Coronary artery (tissue), 2 donors: ENCODE measurements around the gene EFS.

ENCODE experiments used
- DNase-seq: peaks from one replicate; pipeline ENCODE4 v3.0.0-alpha.2; 2017; ENCODE audit warnings: low spot score
- H3K27ac ChIP-seq, 2 donors: fragments of 200-600 bp; sonication (generic); one replicate each; pipeline ENCODE4 v1.5.1; 2016 to 2019
- H3K4me3 ChIP-seq: fragments of 200-600 bp; sonication (generic); 2 replicates; pipeline ENCODE4 v1.5.1; 2016; ENCODE audit warnings: mild to moderate bottlenecking, moderate library complexity
- TF ChIP-seq, protein P1 (sequence below): fragments of 200-600 bp; sonication (generic); IDR thresholded peaks from one replicate; pipeline ENCODE4 v1.5.1; 2019; ENCODE audit warnings: antibody characterized with exemption

EFS gene

DNA sequence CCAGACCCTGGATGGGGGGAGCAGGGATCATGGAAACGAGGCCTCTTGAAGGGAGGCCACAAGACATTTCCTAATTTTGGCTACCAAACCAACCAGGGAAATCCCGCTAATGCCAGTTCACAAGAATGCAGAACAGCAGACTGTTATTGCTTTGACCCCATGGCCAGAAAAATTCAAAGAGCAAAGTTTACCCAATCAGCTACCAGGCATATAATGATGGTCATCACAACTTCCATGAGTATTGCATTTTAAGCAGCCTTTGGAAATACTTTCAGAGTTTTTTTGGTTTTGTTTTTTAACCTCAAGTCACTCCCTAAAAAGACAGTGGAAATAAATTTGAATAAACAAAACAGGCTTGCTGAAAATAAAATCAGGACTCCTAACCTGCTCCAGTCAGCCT, 7.5 kb upstream of the EFS start, which contains the start of gene IL25:
Gene IL25, plus strand, starts transcription at position 301 of the 400 bp plus-strand sequence.
- no peak within 1 kb of the TSS for H3K4me3 ChIP-seq
- TF ChIP-seq, protein P1, sequence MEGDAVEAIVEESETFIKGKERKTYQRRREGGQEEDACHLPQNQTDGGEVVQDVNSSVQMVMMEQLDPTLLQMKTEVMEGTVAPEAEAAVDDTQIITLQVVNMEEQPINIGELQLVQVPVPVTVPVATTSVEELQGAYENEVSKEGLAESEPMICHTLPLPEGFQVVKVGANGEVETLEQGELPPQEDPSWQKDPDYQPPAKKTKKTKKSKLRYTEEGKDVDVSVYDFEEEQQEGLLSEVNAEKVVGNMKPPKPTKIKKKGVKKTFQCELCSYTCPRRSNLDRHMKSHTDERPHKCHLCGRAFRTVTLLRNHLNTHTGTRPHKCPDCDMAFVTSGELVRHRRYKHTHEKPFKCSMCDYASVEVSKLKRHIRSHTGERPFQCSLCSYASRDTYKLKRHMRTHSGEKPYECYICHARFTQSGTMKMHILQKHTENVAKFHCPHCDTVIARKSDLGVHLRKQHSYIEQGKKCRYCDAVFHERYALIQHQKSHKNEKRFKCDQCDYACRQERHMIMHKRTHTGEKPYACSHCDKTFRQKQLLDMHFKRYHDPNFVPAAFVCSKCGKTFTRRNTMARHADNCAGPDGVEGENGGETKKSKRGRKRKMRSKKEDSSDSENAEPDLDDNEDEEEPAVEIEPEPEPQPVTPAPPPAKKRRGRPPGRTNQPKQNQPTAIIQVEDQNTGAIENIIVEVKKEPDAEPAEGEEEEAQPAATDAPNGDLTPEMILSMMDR = no peak
- H3K27ac ChIP-seq = no peak within 1 kb of the TSS
- no peak for DNase-seq

DNA sequence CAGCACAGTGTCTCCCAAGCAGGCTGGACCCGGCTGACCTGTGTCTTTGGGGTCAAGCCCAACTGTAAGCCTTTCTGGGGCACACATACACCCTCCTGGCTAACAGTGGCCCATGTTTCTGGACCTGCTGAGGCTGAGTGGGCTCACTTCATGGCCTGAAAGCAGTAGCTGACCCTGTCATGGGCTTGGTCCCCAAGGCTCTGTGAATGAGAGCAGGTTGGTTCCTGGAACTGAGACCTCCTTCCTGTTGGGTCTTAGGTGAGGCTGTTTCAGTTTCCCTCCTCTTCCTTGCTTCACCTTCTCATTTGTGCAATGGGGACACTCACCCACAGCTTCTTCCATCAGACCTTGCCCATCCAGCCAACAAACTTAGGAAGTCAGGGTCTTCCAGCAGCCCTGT, 6.9 kb upstream of the EFS start:
- Histone ChIP-seq H3K27ac (no peak overlapping the region), H3K4me3 (no peak overlapping the region)
- TF ChIP-seq, protein P1 = no peak
- no peak for DNase-seq

DNA sequence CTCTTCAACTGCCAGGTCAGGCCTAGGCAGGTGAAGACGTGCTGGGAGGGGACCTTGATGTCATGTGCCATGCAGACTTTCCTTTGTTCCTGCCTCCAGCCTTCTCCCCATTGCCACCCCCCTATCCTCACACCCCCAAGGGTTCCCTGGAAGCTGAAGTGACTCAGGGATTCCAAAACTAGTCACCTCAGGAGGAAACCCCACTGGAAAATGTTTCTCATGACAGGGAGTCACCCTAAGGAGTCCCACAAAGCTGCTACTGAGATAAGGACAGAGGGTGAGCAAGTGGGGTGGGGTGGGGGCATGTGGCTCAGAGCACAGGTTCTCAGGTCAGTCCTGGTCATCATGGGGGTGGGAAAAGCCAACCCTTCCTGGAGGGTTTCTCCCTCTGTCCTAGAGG, 5.2 kb upstream of the EFS start:
- TF ChIP-seq, protein P1 = no peak
- DNase-seq = no peak
- H3K27ac ChIP-seq = no peak overlapping the region
- no peak overlapping the region for H3K4me3 ChIP-seq

DNA sequence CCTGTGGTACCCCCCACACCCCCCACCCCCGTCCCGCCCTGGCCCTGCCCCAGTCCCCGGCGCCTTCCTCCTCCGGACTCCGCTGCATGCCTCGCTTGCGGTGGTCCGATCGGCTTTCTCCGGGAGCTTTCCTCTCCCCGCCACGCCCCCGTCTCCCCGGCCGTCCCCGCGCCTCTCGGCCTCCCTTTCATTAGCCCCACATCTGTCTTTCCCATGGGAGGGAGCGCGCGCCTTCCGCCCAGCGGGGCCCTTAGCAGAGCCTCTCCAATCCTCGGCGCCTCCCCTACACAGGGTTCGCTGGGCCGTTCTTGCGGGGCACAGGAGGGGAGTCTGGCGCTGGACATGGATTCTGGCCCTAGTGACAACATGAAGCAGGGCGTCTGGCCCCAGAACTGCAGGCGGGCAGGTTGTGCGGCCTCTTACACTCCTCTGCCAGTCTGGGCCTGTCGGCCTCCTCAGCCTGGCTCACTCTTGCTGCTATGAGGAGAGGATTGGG, 1.5 kb upstream of the EFS start:
- Histone ChIP-seq H3K27ac (peak overlapping the region; percentile 90 to 99), H3K4me3 (peak overlapping the region; percentile 85)
- DNase-seq = peak; percentile 87
- TF ChIP-seq, protein P1 = no peak

DNA sequence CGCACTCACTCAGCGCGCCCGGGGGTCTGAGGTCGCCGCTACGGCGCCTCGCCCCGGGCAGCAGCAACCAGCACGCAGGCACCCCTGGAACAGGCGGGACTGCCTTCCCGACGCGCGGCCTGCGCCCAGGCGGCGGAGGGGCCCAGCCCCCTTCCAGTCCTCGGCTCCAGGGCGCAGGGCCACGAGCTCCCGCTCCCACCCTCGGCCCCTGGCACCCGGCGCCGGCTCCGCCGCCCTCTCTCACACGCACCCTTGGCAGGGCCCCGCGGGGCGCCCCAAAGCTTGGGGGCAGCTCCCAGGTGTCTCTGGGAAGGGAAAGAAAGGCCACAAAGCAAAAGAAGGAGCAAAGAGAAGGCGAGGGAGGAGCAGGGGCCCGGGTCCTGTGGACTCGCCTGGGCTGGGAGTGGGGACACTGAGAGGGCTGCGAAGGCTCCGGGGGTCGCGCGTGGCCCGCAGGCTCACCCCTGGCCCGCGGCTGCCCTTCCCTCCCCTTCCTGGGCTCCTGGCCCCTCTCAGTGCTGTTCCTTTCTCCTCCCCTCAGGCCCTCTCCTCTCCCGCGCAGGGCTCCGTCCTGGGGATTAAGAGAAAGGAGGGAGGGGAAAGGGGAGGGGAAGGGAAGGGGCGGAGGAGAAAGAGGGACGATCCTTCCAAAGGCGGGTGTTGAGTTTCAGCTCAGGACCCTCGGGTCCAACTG, 907 bp upstream of the EFS start:
- DNase-seq = no peak
- TF ChIP-seq, protein P1 = no peak
- Histone ChIP-seq H3K27ac (peak overlapping the region; percentile 90 to 99), H3K4me3 (peak overlapping the region; percentile 85)

DNA sequence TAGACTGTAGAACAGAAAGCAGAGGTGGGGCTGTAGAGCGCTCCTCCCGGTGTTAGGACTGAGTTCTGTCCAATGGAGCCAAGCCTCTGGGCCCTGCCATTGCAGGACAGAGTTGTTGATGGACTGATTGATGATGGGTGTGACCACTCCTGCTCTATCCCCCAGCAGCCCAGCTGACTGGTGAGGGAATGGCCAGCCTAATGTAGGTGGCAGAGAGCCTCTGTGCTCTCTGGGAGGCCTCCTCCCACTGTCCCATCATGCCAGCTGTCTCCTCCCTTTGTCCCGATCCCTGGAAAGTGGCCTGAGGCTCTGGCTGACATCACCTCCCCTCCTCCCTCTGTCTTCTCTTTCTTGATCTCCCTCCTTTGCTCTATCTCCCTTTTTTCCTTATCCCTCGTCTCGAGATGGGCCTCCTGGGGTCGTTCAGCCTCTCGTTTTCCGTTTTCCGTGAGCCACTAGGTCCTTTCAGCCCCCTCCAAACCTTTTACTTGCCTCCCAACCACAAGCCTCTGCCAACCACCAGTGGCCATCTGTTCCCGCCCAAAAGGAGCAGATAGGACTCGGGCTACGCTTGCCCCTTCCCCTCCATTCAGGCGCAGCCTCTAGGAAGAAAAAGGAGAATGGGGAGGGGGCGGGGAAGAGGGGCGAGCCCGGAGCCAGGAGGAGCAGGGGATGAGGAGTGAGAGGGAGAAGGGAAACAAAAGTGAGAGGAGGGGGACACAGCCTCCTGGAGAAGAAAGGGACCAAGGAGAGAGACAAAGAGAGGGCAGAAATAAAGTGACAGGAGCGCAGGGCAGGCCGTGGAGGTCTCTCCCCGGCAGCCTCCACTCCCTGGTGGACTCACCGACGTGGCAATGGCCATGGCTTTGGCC, 572 bp downstream of the EFS start:
- Histone ChIP-seq H3K27ac (peak overlapping the region; percentile 90 to 99), H3K4me3 (peak overlapping the region; percentile 85)
- peak; percentile 82 for DNase-seq
- TF ChIP-seq, protein P1 = no peak
